Mammary epithelial cell (primary cell): ENCODE results near the gene ANXA9.

Experiments used
- CTCF ChIP-seq, 2 donors: IDR thresholded peaks in 1 of 2; conservative IDR thresholded peaks in 1 of 2; 2 replicates each; pipeline ENCODE4 v1.5.1; 2011 to 2012; ENCODE audit warnings: inconsistent platforms in 2 of 2, low read length in 2 of 2, mild to moderate bottlenecking in 2 of 2, control low read depth in 1 of 2, low read depth in 1 of 2; ENCODE audit not compliant: insufficient read depth in 1 of 2; ENCODE audit errors: extremely low read depth in 1 of 2
- EZH2 ChIP-seq: IDR thresholded peaks from 2 replicates; pipeline ENCODE4 v1.6.1; 2012; ENCODE audit warnings: low read length, inconsistent platforms, borderline replicate concordance

- TF ChIP-seq CTCF (conservative IDR thresholded peaks at IDR 0.05 in 1 of 2, IDR thresholded peaks at IDR 0.05 in 1 of 2; ENCODE audit: extremely low read depth in 1 of 2, insufficient read depth in 1 of 2, low read depth in 1 of 2, low read length in 2 of 2) (no peak), EZH2 (no peak)
Observed at GRCh38 chr1:150997126-150997872, 15.2 kb downstream of the ANXA9 start.
